Bronchial epithelial cell (primary cell): ENCODE measurements around the gene EPS8L3. TPM values are rescaled to one million over a fixed set of nuclear protein-coding genes. Genes with fewer than 3 reads are reported as not detected.
"Not testable (repeated sequence)": the region's sequence is repeated elsewhere in the genome, so short reads cannot be mapped to it uniquely, and the experiment has no call there.

Source experiments
- DNase-seq: peaks from one replicate; pipeline ENCODE4 v3.0.0-alpha.2; 2010; ENCODE audit warnings: low read depth
- FAIRE-seq: peaks from 2 replicates; lab custom pipeline; 2011; peaks lifted over from hg19 to GRCh38; lab: Jason Lieb, UNC
- H3K27me3 ChIP-seq: 2 replicates; pipeline ENCODE4 v1.5.1; 2011; ENCODE audit warnings: low read length; ENCODE audit not compliant: control insufficient read depth, insufficient read depth
- H3K36me3 ChIP-seq: 2 replicates; pipeline ENCODE4 v1.5.1; 2011; ENCODE audit warnings: low read length; ENCODE audit not compliant: control insufficient read depth, insufficient read depth
- H3K4me3 ChIP-seq: 2 replicates; pipeline ENCODE4 v1.5.1; 2011; ENCODE audit warnings: mild to moderate bottlenecking, low read depth, low read length, control low read depth
- CTCF ChIP-seq: IDR thresholded peaks from 2 replicates; pipeline ENCODE4 v1.5.1; 2011; ENCODE audit warnings: mild to moderate bottlenecking, moderate library complexity, low read length, control low read depth, inconsistent platforms; ENCODE audit not compliant: insufficient read depth, severe bottlenecking
- total RNA-seq: library from RNA; depleted of rRNA; stranded (reverse); fragments of >200 nt; gene quantifications from 2 replicates; pipeline ENCODE4 v1.2.1, GENCODE V29; 2014

The EPS8L3 gene
- total RNA-seq, 1 donor from 2014 or later = not detected

- Histone ChIP-seq H3K36me3 (no peaks in the 10 kb centered on the region), H3K27me3 (no peaks in the 10 kb centered on the region), H3K4me3 (no peak overlapping the region)
- DNase-seq (no peak), FAIRE-seq (no peak)
- no peak for TF ChIP-seq CTCF
These were observed 58.3 kb downstream of the EPS8L3 start for GRCh38 chr1:109705411-109705810.

- FAIRE-seq = no peak
- no peaks in the 10 kb centered on the region for H3K27me3 ChIP-seq
- no peak for TF ChIP-seq CTCF
- H3K4me3 ChIP-seq = no peak overlapping the region
- no peak for DNase-seq
- H3K36me3 ChIP-seq = no peaks in the 10 kb centered on the region
These were observed 59.5 kb downstream of the EPS8L3 start for GRCh38 chr1:109704173-109704572.

GRCh38 chr1:109702940-109703339 lies 60.8 kb downstream of the EPS8L3 start:
- not testable (repeated sequence) for DNase-seq, H3K4me3 ChIP-seq, H3K36me3 ChIP-seq, H3K27me3 ChIP-seq, FAIRE-seq

Other genes with a start within 250 kb of the EPS8L3 start
- gene GPR61, start 224.1 kb downstream of the EPS8L3 start, total RNA-seq = not detected in 2 replicates
- gene GNAI3, start 215.3 kb downstream of the EPS8L3 start, total RNA-seq = 18.7 and 21.6 TPM in 2 replicates
- 0.26 TPM in 1 of 2 replicates, not detected in the other for gene GNAT2, start 144.3 kb downstream of the EPS8L3 start, total RNA-seq
- gene AMPD2, start 144.1 kb downstream of the EPS8L3 start, total RNA-seq = 14.8 and 21.9 TPM in 2 replicates
- 0.53 and 1.9 TPM in 2 replicates for gene GSTM4, start 107.8 kb downstream of the EPS8L3 start, total RNA-seq
- 0.26 TPM in 2 replicates for gene GSTM2, start 95.9 kb downstream of the EPS8L3 start, total RNA-seq
- gene GSTM1, start 76.1 kb downstream of the EPS8L3 start, total RNA-seq = 0.90 and 2.6 TPM in 2 replicates
- not detected in 2 replicates for gene GSTM5, start 51.7 kb downstream of the EPS8L3 start, total RNA-seq
- gene GSTM3, start 22.9 kb downstream of the EPS8L3 start, total RNA-seq = 4.7 TPM in 2 replicates
- 1.1 and 1.3 TPM in 2 replicates for gene CSF1, start 146.9 kb upstream of the EPS8L3 start, total RNA-seq
- 31.6 and 75.1 TPM in 2 replicates for gene AHCYL1, start 220.8 kb upstream of the EPS8L3 start, total RNA-seq